Measurements from ENCODE around the gene NDUFA1. TPM values are rescaled to one million over a fixed set of nuclear protein-coding genes. Genes with fewer than 3 reads are reported as not detected.

Gene NDUFA1
- total and polyA plus RNA-seq, 9 of the 15 experiments (the other 6 are each of a cell fraction or from before 2014, with no cell fraction given): 162 to 1,285 (median 383) TPM

DNA sequence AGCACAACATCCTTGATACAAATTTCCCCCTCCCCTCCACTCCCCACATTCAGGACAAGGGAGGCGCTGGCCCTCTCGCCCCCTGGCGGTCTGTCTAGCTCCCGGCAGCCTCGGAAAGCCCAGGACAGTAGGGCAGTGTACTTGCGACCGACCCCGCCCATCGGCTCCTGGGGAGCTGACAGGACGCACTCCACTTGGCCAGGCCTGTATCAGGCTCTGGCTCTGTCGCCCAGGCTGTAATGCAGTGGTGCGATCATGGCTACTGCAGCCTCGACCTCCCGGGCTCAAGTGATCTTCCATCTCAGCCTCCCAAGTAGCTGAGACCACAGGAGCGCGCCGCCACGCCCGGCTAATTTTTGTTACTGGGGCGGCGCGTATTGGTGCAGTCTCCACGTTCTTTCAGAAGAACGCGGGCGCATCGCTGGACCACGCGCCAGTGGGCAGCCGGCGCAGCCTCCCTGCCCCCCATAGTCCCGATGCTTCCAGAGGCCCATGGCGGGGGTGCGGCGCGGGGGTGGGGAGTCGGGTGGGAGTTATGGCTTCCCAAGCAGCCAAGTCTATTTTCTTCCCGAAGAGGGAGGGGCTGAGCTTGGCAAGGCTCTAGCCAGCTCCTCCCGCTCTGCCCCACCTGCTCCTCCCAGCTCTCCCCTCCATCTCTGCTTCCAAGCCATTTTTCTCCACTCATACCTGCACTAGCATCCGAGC lies 16.2 kb downstream of the NDUFA1 start:
- no peak overlapping the region for H3K9ac ChIP-seq (ENCODE audit: insufficient read depth in 1 of 2, low read depth in 2 of 2, low read length in 2 of 2)
- TF ChIP-seq, protein P1, sequence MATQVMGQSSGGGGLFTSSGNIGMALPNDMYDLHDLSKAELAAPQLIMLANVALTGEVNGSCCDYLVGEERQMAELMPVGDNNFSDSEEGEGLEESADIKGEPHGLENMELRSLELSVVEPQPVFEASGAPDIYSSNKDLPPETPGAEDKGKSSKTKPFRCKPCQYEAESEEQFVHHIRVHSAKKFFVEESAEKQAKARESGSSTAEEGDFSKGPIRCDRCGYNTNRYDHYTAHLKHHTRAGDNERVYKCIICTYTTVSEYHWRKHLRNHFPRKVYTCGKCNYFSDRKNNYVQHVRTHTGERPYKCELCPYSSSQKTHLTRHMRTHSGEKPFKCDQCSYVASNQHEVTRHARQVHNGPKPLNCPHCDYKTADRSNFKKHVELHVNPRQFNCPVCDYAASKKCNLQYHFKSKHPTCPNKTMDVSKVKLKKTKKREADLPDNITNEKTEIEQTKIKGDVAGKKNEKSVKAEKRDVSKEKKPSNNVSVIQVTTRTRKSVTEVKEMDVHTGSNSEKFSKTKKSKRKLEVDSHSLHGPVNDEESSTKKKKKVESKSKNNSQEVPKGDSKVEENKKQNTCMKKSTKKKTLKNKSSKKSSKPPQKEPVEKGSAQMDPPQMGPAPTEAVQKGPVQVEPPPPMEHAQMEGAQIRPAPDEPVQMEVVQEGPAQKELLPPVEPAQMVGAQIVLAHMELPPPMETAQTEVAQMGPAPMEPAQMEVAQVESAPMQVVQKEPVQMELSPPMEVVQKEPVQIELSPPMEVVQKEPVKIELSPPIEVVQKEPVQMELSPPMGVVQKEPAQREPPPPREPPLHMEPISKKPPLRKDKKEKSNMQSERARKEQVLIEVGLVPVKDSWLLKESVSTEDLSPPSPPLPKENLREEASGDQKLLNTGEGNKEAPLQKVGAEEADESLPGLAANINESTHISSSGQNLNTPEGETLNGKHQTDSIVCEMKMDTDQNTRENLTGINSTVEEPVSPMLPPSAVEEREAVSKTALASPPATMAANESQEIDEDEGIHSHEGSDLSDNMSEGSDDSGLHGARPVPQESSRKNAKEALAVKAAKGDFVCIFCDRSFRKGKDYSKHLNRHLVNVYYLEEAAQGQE (IDR thresholded peaks at IDR 0.05; ENCODE audit: borderline replicate concordance): 0 out of 2 replicates have a peak, but pooled peaks have one; percentile 10
- TF ChIP-seq, protein P1 (CRISPR knock-in tag; IDR thresholded peaks at IDR 0.05; ENCODE audit: low read depth): no peak
- TF ChIP-seq, protein P2, sequence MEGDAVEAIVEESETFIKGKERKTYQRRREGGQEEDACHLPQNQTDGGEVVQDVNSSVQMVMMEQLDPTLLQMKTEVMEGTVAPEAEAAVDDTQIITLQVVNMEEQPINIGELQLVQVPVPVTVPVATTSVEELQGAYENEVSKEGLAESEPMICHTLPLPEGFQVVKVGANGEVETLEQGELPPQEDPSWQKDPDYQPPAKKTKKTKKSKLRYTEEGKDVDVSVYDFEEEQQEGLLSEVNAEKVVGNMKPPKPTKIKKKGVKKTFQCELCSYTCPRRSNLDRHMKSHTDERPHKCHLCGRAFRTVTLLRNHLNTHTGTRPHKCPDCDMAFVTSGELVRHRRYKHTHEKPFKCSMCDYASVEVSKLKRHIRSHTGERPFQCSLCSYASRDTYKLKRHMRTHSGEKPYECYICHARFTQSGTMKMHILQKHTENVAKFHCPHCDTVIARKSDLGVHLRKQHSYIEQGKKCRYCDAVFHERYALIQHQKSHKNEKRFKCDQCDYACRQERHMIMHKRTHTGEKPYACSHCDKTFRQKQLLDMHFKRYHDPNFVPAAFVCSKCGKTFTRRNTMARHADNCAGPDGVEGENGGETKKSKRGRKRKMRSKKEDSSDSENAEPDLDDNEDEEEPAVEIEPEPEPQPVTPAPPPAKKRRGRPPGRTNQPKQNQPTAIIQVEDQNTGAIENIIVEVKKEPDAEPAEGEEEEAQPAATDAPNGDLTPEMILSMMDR (IDR thresholded peaks at IDR 0.05 in 2 of 3, conservative IDR thresholded peaks at IDR 0.05 in 1 of 3; ENCODE audit: insufficient read depth in 2 of 3, low read depth in 1 of 3, low read length in 3 of 3): peak; percentile 59 to 66 (median 63)
- TF ChIP-seq, protein P3, sequence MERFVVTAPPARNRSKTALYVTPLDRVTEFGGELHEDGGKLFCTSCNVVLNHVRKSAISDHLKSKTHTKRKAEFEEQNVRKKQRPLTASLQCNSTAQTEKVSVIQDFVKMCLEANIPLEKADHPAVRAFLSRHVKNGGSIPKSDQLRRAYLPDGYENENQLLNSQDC (CRISPR knock-in tag; IDR thresholded peaks at IDR 0.05): no peak
- TF ChIP-seq, protein P4, sequence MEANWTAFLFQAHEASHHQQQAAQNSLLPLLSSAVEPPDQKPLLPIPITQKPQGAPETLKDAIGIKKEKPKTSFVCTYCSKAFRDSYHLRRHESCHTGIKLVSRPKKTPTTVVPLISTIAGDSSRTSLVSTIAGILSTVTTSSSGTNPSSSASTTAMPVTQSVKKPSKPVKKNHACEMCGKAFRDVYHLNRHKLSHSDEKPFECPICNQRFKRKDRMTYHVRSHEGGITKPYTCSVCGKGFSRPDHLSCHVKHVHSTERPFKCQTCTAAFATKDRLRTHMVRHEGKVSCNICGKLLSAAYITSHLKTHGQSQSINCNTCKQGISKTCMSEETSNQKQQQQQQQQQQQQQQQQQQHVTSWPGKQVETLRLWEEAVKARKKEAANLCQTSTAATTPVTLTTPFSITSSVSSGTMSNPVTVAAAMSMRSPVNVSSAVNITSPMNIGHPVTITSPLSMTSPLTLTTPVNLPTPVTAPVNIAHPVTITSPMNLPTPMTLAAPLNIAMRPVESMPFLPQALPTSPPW (CRISPR knock-in tag; IDR thresholded peaks at IDR 0.05): 0 out of 2 replicates have a peak, but pooled peaks have one; percentile 24
- no peak for TF ChIP-seq TAF15 (IDR thresholded peaks at IDR 0.05; ENCODE audit: low read depth, low read length)

More for the DNA sequence above, 16.2 kb downstream of the NDUFA1 start:
- H4K20me1 ChIP-seq (replicated peaks; ENCODE audit: control insufficient read depth, insufficient read depth, low read length): no peaks in the 10 kb centered on the region
- POLR2A ChIA-PET: interaction anchor here (0.9 to 1.9 kb wide), 4 partner anchors 9 to 197 kb away, joined by 3 to 8 read pairs (median 5); partner anchors contain the start of gene RPL39
- no TSS peak for BruUV-seq (replicated peaks)
- in situ Hi-C loops (cut with MboI) (no loop called here), intact Hi-C loops (cut with micrococcal nuclease) (no loop called here)
- no peak overlapping the region for H3K4me2 ChIP-seq (ENCODE audit: insufficient read depth, low read length)
- peak; percentile 68 for FAIRE-seq
- no peak overlapping the region for H2AFZ ChIP-seq (ENCODE audit: low read depth, low read length)
- ATAC-seq: peak; percentile 97
- CTCF ChIA-PET (ENCODE audit: low intra/inter-chr PET ratio): no interaction called here
- peak; percentile 62 to 79 (median 68) for DNase-seq (ENCODE audit: extremely low read depth in 1 of 4, low spot score in 3 of 4)
- no peak overlapping the region for H3K27ac ChIP-seq (ENCODE audit: extremely low read depth, low read depth, low read length)
- H3K27me3 ChIP-seq (ENCODE audit: control insufficient read depth in 2 of 2, insufficient read depth in 2 of 2, low read length in 2 of 2): no peaks in the 10 kb centered on the region
- no peaks in the 10 kb centered on the region for H3K36me3 ChIP-seq (ENCODE audit: control insufficient read depth, insufficient read depth, low read length)
- WGBS (ENCODE audit: insufficient coverage, low coverage, missing lambda C conversion rate): 50% methylated on average over 14 of the region's 40 CpGs
- H3K9me1 ChIP-seq (ENCODE audit: control insufficient read depth, insufficient read depth, low read length): no peaks in the 10 kb centered on the region
- H3K4me1 ChIP-seq (replicated peaks in 1 of 2; ENCODE audit: control insufficient read depth in 2 of 2, insufficient read depth in 2 of 2, low read length in 2 of 2): peaks cover 2 to 8% of the 10 kb centered on the region in 2 experiments; a peak in 4 of 5 replicates
- H3K79me2 ChIP-seq (ENCODE audit: control insufficient read depth, insufficient read depth, low read length): no peaks in the 10 kb centered on the region
- no peak overlapping the region for H3K4me3 ChIP-seq
- no peaks in the 10 kb centered on the region for H3K9me3 ChIP-seq (replicated peaks; ENCODE audit: control insufficient read depth, insufficient read depth, low read depth, low read length)

Data from K562 (cell line).